GM12878 (cell line): ENCODE data around the gene PTPN14.

ENCODE experiments used
- CEBPB ChIP-seq, 2 experiments: fragments of 150-350 bp in 1 of 2; IDR thresholded peaks; 2 replicates each; pipeline ENCODE4 v1.6.1; 2012 to 2014; ENCODE audit warnings: low read depth in 2 of 2, low read length in 2 of 2, borderline replicate concordance in 1 of 2, inconsistent platforms in 1 of 2
- CREM ChIP-seq: IDR thresholded peaks from 2 replicates; pipeline ENCODE4 v1.6.1; 2014; ENCODE audit warnings: antibody characterized with exemption, low read depth
- CTCF ChIP-seq, 3 experiments: IDR thresholded peaks in 2 of 3; conservative IDR thresholded peaks in 1 of 3; 2 replicates each; pipeline ENCODE4 v1.5.1; 2011; ENCODE audit warnings: low read depth in 3 of 3, low read length in 3 of 3, mild to moderate bottlenecking in 3 of 3, control low read depth in 2 of 3, moderate library complexity in 2 of 3, inconsistent platforms in 1 of 3, mixed read lengths in 1 of 3; ENCODE audit not compliant: control insufficient read depth in 2 of 3, insufficient read depth in 1 of 3; ENCODE audit errors: extremely low read depth in 1 of 3
- NFYA ChIP-seq: IDR thresholded peaks from 2 replicates; pipeline ENCODE4 v1.6.1; 2011; ENCODE audit warnings: low read depth, mild to moderate bottlenecking, low read length, improper control_type of control experiment, borderline replicate concordance
- POU2F2 ChIP-seq: IDR thresholded peaks from 3 replicates; pipeline ENCODE4 v1.6.1; 2011; ENCODE audit warnings: low read depth, mild to moderate bottlenecking, low read length, borderline replicate concordance

- TF ChIP-seq POU2F2 (no peak), CEBPB (IDR thresholded peaks at IDR 0.05; ENCODE audit: borderline replicate concordance in 1 of 2, low read depth in 2 of 2, low read length in 2 of 2) (no peak), NFYA (no peak), CREM (no peak), CTCF (IDR thresholded peaks at IDR 0.05 in 2 of 3, conservative IDR thresholded peaks at IDR 0.05 in 1 of 3; ENCODE audit: control insufficient read depth in 2 of 3, extremely low read depth in 1 of 3, insufficient read depth in 1 of 3, low read depth in 3 of 3, low read length in 3 of 3) (no peak)
Measured at GRCh38 chr1:214449371-214449770, 102.0 kb downstream of the PTPN14 start.
